GM18951 (cell line): Measurements from ENCODE around the gene SND1.

Source experiments
- POLR2A ChIP-seq: IDR thresholded peaks from 4 replicates; pipeline ENCODE4 v1.6.1; 2011; ENCODE audit warnings: mild to moderate bottlenecking; ENCODE audit not compliant: insufficient read length, insufficient read depth; ENCODE audit errors: extremely low read depth
- in situ Hi-C: fragments of 300-500 bp; cut with MboI; formaldehyde crosslinking; loops from one replicate; pipeline ENCODE4 v1.12.0; 2022; ENCODE audit warnings: low sequenced_read_pairs, mixed read lengths, inconsistent platforms; ENCODE audit not compliant: unreplicated experiment

SND1 gene

DNA sequence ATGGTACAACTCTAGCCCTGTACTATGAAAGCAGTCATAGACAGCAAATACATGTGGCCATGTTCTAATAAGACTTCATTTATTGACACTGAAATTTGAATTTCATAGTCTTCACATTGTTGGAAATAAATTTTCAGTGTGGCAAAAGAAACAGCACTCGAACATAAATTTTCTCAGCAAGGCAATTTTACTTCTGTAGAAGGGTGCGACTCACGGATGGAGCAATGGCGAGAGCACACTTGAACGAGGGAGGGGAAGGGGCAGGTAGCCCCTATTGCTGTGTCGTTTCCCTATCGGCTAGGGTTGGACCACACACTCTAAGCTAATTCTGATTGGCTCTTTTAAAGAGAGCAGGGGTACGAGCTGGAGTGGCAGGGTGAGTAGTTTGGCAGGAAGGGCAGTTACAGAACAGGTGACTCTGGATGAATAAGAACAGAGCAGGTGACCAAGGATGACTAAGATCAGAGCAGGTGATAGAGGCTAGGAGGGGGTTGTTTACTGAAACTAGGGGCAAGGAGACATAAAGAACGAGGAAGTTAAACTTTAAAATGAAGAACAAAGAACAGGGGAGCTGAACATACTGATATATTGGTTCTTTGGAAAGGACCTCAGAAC, 327.2 kb downstream of the SND1 start:
- TF ChIP-seq POLR2A, result no peak
- in situ Hi-C loops, result no loop called here

DNA sequence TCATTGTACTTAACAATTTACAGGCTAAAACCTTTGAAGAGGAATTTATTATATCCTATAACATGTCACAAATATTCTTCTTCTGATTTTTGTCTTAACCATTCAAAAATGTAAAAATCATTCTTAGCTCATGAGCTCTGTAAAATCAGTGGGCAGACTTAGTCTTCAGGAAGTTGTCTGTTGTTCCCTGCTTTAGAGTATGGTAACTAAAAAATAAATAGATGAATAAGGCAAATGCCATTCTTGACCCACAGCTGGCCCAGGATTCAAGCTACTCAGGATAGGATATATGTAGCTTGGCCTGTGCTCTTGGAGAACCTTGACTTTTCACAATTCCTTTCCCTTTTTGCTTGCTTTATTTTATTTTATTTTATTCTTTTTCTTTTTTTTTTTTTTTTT, 327.7 kb downstream of the SND1 start:
- no peak for TF ChIP-seq POLR2A
- in situ Hi-C loops, result no loop called here

DNA sequence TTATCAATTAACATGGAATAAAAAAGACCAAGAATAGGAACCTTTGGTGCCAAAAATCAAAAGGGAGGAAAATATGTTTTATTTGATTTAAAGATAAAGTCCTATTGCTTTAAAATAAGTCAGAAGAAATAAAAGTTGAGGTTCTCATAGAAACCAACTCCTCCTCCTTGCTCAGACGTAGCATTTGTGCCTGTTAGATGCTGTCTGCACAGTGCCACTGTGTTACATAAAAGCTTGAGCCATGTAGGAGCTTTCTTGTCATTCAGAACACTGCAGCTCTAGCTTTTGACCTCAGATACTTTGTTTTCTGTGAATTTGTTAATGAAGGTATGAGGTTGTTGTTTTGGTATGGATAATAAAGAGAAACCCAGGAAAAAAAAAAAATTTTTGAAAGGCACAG, 328.9 kb downstream of the SND1 start:
- no peak for TF ChIP-seq POLR2A
- in situ Hi-C loops, result no loop called here

DNA sequence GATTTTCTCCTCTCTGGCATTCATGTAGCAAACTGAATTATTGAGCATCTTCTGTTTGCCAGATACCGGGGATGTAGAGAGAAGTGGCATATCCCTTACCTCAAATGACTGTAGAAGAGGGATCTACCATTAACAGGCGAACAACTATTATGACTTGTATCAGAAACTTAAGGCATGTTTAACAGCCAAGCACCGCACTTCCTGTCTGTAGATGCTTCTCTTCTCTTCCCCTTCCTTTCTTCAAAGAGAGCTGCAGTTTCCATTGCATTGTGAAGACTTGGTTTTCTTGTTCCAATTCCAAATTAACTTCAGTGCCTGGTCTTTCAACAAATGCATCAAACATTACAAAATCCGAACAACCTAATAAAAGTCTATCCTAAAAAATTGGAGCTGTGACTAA, 330.0 kb downstream of the SND1 start:
- in situ Hi-C loops, result no loop called here
- TF ChIP-seq POLR2A, result no peak

- in situ Hi-C loops, result no loop called here
- TF ChIP-seq POLR2A, result no peak
Observed at GRCh38 chr7:127983804-127984332, 331.9 kb downstream of the SND1 start.

DNA sequence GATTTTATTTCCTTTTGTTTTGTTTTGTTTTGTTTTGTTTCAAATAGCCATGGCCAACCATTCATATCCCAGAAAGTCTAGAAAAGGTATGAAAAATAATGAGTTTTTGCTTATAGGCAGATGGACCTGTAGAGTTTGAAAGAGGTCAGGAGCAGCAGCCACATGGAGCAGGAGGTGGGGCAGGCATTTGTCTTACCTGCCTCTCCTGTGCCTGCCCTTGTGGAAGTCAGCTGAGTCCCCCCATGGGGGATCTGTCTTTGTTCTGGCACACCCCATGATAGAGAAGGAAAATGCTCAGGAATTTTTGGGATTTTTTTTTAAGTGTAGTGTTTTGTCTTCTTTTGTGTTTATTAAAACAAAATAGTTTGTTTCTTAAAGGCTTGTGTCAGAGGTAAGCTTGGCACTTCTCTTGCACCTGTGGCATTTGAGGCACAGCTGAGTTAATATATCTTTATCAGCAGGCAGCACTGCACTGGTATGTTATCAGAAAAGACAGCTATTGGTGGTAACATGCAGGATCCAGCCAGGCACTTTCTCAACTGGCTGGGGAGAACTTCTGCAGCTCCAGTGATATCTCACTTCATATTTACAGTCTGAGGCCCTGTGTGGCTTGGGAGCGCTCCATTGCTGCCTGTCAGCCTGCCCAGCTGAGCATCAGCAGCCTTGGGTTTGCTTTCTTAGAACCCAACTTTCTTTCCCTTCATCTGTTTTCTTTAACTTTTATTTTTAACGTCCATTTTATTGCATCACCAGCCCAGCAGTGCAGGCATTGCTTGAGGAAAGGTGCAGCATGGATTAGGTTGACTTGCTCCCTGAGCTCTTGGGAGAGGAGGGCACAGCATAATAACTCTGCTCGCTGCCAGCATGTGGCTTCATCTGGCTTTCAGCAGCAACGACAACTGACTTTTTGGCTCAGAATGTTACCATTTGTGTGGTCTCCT, 334.9 kb downstream of the SND1 start:
- in situ Hi-C loops, result no loop called here
- TF ChIP-seq POLR2A, result no peak

- no peak for TF ChIP-seq POLR2A
- in situ Hi-C loops, result no loop called here
Observed at GRCh38 chr7:127988751-127989150, 336.8 kb downstream of the SND1 start.

- TF ChIP-seq POLR2A, result no peak
- in situ Hi-C loops, result no loop called here
Observed at GRCh38 chr7:127993317-127993716, 341.3 kb downstream of the SND1 start.

DNA sequence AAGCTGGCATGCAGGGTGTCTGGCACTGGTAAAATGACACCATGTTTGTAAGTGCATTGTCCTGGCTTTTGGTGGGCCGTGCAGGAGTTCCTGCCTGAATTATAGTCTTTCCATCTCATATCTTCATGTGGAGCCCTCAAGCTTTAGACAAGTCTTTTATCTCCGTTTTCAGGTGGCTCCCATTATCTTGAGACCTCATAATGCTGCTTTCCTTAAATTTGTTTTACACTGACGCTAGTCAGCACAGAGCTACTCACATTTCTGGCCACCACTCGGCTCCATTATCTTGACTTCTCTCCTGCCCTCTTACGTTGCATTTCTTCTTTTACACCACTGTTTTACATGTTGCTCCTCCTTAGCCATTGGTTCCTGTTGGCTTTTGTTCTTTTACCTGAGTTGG, 342.0 kb downstream of the SND1 start:
- in situ Hi-C loops, result no loop called here
- TF ChIP-seq POLR2A, result no peak

DNA sequence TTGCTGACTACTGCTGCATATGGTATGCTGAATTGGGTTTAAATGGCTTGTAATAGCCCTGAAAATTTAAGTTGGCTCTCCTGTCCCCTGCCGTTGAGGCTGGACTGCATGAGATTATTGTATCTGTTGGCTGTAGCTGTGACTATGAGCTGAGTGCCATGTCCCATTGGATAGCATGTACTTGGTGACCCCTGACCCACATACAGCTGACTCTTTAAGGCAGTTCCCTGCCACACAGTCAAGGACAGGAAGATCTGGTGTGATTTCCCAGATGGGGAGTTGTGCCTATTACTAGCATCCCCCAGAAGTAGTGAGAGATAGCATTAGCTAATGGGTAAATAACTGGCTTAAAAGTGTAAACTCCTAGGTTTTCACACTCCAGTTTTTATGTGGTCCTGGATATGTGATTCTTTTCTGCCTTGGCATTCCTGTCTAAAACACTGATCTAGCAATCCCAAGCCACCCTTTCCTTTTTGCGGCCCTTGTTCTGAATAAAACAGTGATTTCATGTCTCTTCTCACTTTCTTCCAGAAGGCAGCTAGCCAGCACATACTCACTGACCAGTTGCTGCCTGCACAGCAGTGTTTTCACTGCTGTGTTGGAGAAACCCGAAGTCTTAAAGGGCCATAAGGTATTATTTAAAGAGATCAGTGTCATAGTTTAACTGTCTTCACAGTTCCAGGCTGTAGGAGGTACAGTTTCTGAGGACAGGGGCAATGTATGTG, 343.3 kb downstream of the SND1 start:
- TF ChIP-seq POLR2A, result no peak

DNA sequence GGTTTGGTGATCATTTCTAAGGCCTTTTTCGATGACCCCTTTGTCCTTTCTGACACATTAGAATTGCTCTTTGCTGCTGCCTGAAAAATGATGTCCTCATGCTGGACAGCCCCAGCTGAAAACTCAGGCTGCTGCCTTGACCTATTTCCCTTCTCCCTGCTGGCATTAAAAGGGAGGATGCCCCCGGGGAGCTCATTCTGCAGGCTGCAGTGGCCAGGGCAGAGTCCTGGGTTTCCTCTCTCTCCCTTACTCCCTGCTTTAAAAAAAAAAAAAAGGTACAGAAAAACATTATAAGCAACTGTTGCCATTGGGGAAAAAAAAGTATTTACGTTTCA, 343.9 kb downstream of the SND1 start:
- no peak for TF ChIP-seq POLR2A
- in situ Hi-C loops, result no loop called here

More for the DNA sequence above, 343.3 kb downstream of the SND1 start:
- in situ Hi-C loops, result no loop called here

GRCh38 chr7:127996253-127997071, 344.5 kb downstream of the SND1 start:
- TF ChIP-seq POLR2A, result no peak
- in situ Hi-C loops, result no loop called here
